ENCODE results near the gene NMNAT2. TPM values are rescaled to one million over a fixed set of nuclear protein-coding genes. Genes with fewer than 3 reads are reported as not detected.

Gene NMNAT2
- polyA plus RNA-seq, 2 donors: 0.06 to 0.12 TPM

- Histone ChIP-seq H3K36me3 (ENCODE audit: control insufficient read depth in 2 of 2, insufficient read depth in 2 of 2, low read length in 1 of 2) (no peaks in the 10 kb centered on the region), H3K4me3 (ENCODE audit: low read depth in 1 of 2, low read length in 2 of 2) (no peak overlapping the region), H3K4me1 (ENCODE audit: control insufficient read depth in 2 of 2, insufficient read depth in 2 of 2, low read length in 1 of 2) (peaks cover 0 to under 1% of the 10 kb centered on the region in 2 donors), H3K27me3 (ENCODE audit: control insufficient read depth in 1 of 2, insufficient read depth in 2 of 2, low read length in 2 of 2) (no peaks in the 10 kb centered on the region), H3K27ac (ENCODE audit: low read depth in 2 of 2, low read length in 1 of 2) (peak overlapping the region in 1 of 2 donors; percentile 8), H3K9me3 (ENCODE audit: control insufficient read depth in 2 of 2, insufficient read depth in 1 of 2, low read depth in 1 of 2, low read length in 1 of 2) (no peaks in the 10 kb centered on the region)
- WGBS, 2 donors: 60 to 80% methylated on average over 2 of the region's 2 CpGs
Observed at GRCh38 chr1:183230413-183230812, 187.8 kb downstream of the NMNAT2 start.

DNA sequence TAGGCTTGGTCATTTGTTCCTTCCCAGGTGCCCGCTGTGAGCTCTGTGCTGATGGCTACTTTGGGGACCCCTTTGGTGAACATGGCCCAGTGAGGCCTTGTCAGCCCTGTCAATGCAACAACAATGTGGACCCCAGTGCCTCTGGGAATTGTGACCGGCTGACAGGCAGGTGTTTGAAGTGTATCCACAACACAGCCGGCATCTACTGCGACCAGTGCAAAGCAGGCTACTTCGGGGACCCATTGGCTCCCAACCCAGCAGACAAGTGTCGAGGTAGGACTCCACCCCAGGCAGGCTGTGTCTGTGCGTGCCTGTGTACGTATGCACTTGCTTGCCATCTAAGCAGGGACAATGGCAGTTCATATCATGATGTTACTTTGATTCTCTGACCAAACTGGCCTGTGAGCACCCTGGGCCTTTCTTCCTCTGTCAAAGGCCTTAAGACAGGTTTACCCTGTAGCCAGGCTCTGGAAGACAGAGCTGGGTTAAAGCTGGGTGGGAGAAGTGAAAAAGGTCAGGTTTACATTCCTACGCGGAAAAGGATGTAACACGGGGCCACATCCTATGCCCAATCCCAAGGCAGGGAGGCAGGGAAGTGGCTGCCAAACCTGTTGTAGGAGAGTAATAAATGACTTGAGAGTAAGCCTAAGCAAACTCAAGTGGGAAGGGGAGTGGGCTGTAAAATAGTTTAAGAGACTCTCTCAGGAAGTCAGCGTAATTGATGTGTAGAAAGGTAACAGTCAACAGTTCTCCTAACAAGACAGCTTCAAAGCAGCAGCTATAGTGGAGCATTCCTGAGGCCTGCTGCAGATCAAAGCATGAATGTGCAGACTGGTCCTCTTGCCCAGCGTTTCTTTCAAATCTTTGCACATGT lies 189.6 kb downstream of the NMNAT2 start:
- no peaks in the 10 kb centered on the region for H3K36me3 ChIP-seq (ENCODE audit: control insufficient read depth in 2 of 2, insufficient read depth in 2 of 2, low read length in 1 of 2)
- H3K9me3 ChIP-seq (ENCODE audit: control insufficient read depth in 2 of 2, insufficient read depth in 1 of 2, low read depth in 1 of 2, low read length in 1 of 2): no peaks in the 10 kb centered on the region
- 86% methylated on average over 13 of the region's 13 CpGs for WGBS, 2 donors
- no peaks in the 10 kb centered on the region for H3K4me1 ChIP-seq (ENCODE audit: control insufficient read depth in 2 of 2, insufficient read depth in 2 of 2, low read length in 1 of 2)
- no peak overlapping the region for H3K4me3 ChIP-seq (ENCODE audit: low read depth in 1 of 2, low read length in 2 of 2)
- no peaks in the 10 kb centered on the region for H3K27me3 ChIP-seq (ENCODE audit: control insufficient read depth in 1 of 2, insufficient read depth in 2 of 2, low read length in 2 of 2)
- no peak overlapping the region for H3K27ac ChIP-seq (ENCODE audit: low read depth in 2 of 2, low read length in 1 of 2)

- H3K27me3 ChIP-seq (ENCODE audit: control insufficient read depth in 1 of 2, insufficient read depth in 2 of 2, low read length in 2 of 2): no peaks in the 10 kb centered on the region
- H3K36me3 ChIP-seq (ENCODE audit: control insufficient read depth in 2 of 2, insufficient read depth in 2 of 2, low read length in 1 of 2): no peaks in the 10 kb centered on the region
- no peaks in the 10 kb centered on the region for H3K9me3 ChIP-seq (ENCODE audit: control insufficient read depth in 2 of 2, insufficient read depth in 1 of 2, low read depth in 1 of 2, low read length in 1 of 2)
- no peaks in the 10 kb centered on the region for H3K4me1 ChIP-seq (ENCODE audit: control insufficient read depth in 2 of 2, insufficient read depth in 2 of 2, low read length in 1 of 2)
- no peak overlapping the region for H3K27ac ChIP-seq (ENCODE audit: low read depth in 2 of 2, low read length in 1 of 2)
- WGBS, 2 donors: 82 to 84% methylated on average over 16 of the region's 16 CpGs
- no peak overlapping the region for H3K4me3 ChIP-seq (ENCODE audit: low read depth in 1 of 2, low read length in 2 of 2)
Observed at GRCh38 chr1:183227422-183228346, 190.5 kb downstream of the NMNAT2 start.

- Histone ChIP-seq H3K27me3 (ENCODE audit: control insufficient read depth in 1 of 2, insufficient read depth in 2 of 2, low read length in 2 of 2) (no peaks in the 10 kb centered on the region), H3K9me3 (ENCODE audit: control insufficient read depth in 2 of 2, insufficient read depth in 1 of 2, low read depth in 1 of 2, low read length in 1 of 2) (no peaks in the 10 kb centered on the region), H3K4me1 (ENCODE audit: control insufficient read depth in 2 of 2, insufficient read depth in 2 of 2, low read length in 1 of 2) (no peaks in the 10 kb centered on the region), H3K36me3 (ENCODE audit: control insufficient read depth in 2 of 2, insufficient read depth in 2 of 2, low read length in 1 of 2) (no peaks in the 10 kb centered on the region), H3K27ac (ENCODE audit: low read depth in 2 of 2, low read length in 1 of 2) (no peak overlapping the region), H3K4me3 (ENCODE audit: low read depth in 1 of 2, low read length in 2 of 2) (no peak overlapping the region)
- 61 to 64% methylated on average over 4 of the region's 4 CpGs for WGBS, 2 donors
Observed at GRCh38 chr1:183226963-183227362, 191.2 kb downstream of the NMNAT2 start.

DNA sequence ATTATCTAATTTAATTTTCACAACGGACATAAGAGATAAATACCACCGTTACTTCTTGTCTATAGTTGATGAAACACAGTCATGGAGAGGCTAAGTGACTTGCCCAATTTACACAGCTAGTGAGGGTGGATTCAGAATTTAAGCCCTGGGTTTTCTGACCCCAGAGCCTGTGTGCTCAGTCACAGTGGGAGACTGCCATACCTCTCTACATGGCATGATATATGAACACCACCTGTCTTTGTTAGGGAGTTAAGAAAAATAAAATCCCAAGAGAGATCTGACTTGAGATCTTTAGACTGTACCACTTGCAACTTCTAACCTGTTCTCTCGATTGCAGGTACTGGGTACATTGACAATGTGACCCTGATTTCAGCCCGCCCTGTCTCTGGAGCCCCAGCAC lies 191.8 kb downstream of the NMNAT2 start:
- no peaks in the 10 kb centered on the region for H3K27me3 ChIP-seq (ENCODE audit: control insufficient read depth in 1 of 2, insufficient read depth in 2 of 2, low read length in 2 of 2)
- WGBS, 2 donors: 83 to 90% methylated on average over 4 of the region's 4 CpGs
- no peaks in the 10 kb centered on the region for H3K9me3 ChIP-seq (ENCODE audit: control insufficient read depth in 2 of 2, insufficient read depth in 1 of 2, low read depth in 1 of 2, low read length in 1 of 2)
- H3K4me3 ChIP-seq (ENCODE audit: low read depth in 1 of 2, low read length in 2 of 2): no peak overlapping the region
- no peaks in the 10 kb centered on the region for H3K36me3 ChIP-seq (ENCODE audit: control insufficient read depth in 2 of 2, insufficient read depth in 2 of 2, low read length in 1 of 2)
- H3K27ac ChIP-seq (ENCODE audit: low read depth in 2 of 2, low read length in 1 of 2): no peak overlapping the region
- no peaks in the 10 kb centered on the region for H3K4me1 ChIP-seq (ENCODE audit: control insufficient read depth in 2 of 2, insufficient read depth in 2 of 2, low read length in 1 of 2)

- H3K4me1 ChIP-seq (ENCODE audit: control insufficient read depth in 2 of 2, insufficient read depth in 2 of 2, low read length in 1 of 2): peaks cover 0 to 4% of the 10 kb centered on the region in 2 donors
- WGBS, 2 donors: 76 to 82% methylated on average over 3 of the region's 3 CpGs
- no peak overlapping the region for H3K27ac ChIP-seq (ENCODE audit: low read depth in 2 of 2, low read length in 1 of 2)
- no peak overlapping the region for H3K4me3 ChIP-seq (ENCODE audit: low read depth in 1 of 2, low read length in 2 of 2)
- no peaks in the 10 kb centered on the region for H3K36me3 ChIP-seq (ENCODE audit: control insufficient read depth in 2 of 2, insufficient read depth in 2 of 2, low read length in 1 of 2)
- no peaks in the 10 kb centered on the region for H3K9me3 ChIP-seq (ENCODE audit: control insufficient read depth in 2 of 2, insufficient read depth in 1 of 2, low read depth in 1 of 2, low read length in 1 of 2)
- no peaks in the 10 kb centered on the region for H3K27me3 ChIP-seq (ENCODE audit: control insufficient read depth in 1 of 2, insufficient read depth in 2 of 2, low read length in 2 of 2)
Observed at GRCh38 chr1:183223467-183223866, 194.7 kb downstream of the NMNAT2 start.

DNA sequence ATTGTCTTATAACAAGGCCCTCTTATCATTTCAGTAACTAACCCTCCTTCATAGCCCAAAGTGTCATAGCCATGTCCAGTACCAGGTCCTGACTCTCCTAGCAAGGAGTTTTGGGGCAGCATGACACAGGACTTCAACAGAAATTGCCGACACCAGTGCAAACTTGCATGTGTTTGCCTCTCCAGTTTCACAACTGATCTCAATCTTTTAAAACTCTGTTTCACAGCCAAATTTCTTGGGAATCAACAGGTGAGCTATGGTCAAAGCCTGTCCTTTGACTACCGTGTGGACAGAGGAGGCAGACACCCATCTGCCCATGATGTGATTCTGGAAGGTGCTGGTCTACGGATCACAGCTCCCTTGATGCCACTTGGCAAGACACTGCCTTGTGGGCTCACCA lies 195.3 kb downstream of the NMNAT2 start:
- no peaks in the 10 kb centered on the region for H3K36me3 ChIP-seq (ENCODE audit: control insufficient read depth in 2 of 2, insufficient read depth in 2 of 2, low read length in 1 of 2)
- 92 to 96% methylated on average over 3 of the region's 3 CpGs for WGBS, 2 donors
- H3K9me3 ChIP-seq (ENCODE audit: control insufficient read depth in 2 of 2, insufficient read depth in 1 of 2, low read depth in 1 of 2, low read length in 1 of 2): no peaks in the 10 kb centered on the region
- no peaks in the 10 kb centered on the region for H3K27me3 ChIP-seq (ENCODE audit: control insufficient read depth in 1 of 2, insufficient read depth in 2 of 2, low read length in 2 of 2)
- no peak overlapping the region for H3K27ac ChIP-seq (ENCODE audit: low read depth in 2 of 2, low read length in 1 of 2)
- H3K4me1 ChIP-seq (ENCODE audit: control insufficient read depth in 2 of 2, insufficient read depth in 2 of 2, low read length in 1 of 2): peaks cover 0 to 5% of the 10 kb centered on the region in 2 donors
- H3K4me3 ChIP-seq (ENCODE audit: low read depth in 1 of 2, low read length in 2 of 2): no peak overlapping the region

DNA sequence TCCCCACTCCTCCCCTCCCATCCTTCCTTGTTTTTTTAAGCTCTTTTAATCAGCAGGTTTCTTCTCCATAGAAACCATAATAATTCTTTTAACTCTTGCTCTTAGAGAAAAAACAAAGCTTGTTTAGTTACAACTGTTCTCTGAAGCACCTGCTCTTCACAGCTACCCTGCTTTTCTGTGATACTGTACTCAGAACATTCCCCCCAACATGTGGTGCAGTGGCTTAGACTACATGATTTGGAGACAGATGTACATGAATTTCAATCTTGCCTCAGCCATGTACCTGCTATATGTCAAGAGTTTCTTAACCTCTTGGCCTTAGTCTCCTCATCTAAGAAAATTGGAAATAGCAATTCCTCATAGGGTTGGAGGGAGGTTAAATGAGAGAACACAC lies 198.6 kb downstream of the NMNAT2 start:
- H3K4me3 ChIP-seq (ENCODE audit: low read depth in 1 of 2, low read length in 2 of 2): no peak overlapping the region
- H3K4me1 ChIP-seq (ENCODE audit: control insufficient read depth in 2 of 2, insufficient read depth in 2 of 2, low read length in 1 of 2): peaks cover 0 to 6% of the 10 kb centered on the region in 2 donors
- H3K27ac ChIP-seq (ENCODE audit: low read depth in 2 of 2, low read length in 1 of 2): no peak overlapping the region
- no peaks in the 10 kb centered on the region for H3K9me3 ChIP-seq (ENCODE audit: control insufficient read depth in 2 of 2, insufficient read depth in 1 of 2, low read depth in 1 of 2, low read length in 1 of 2)
- no peaks in the 10 kb centered on the region for H3K36me3 ChIP-seq (ENCODE audit: control insufficient read depth in 2 of 2, insufficient read depth in 2 of 2, low read length in 1 of 2)
- no peaks in the 10 kb centered on the region for H3K27me3 ChIP-seq (ENCODE audit: control insufficient read depth in 1 of 2, insufficient read depth in 2 of 2, low read length in 2 of 2)

- no peaks in the 10 kb centered on the region for H3K36me3 ChIP-seq (ENCODE audit: control insufficient read depth in 2 of 2, insufficient read depth in 2 of 2, low read length in 1 of 2)
- H3K27ac ChIP-seq (ENCODE audit: low read depth in 2 of 2, low read length in 1 of 2): peak overlapping the region; percentile 37 to 55
- 29 to 40% methylated on average over 5 of the region's 5 CpGs for WGBS, 2 donors
- H3K9me3 ChIP-seq (ENCODE audit: control insufficient read depth in 2 of 2, insufficient read depth in 1 of 2, low read depth in 1 of 2, low read length in 1 of 2): no peaks in the 10 kb centered on the region
- peaks cover 0 to 6% of the 10 kb centered on the region in 2 donors for H3K4me1 ChIP-seq (ENCODE audit: control insufficient read depth in 2 of 2, insufficient read depth in 2 of 2, low read length in 1 of 2)
- H3K4me3 ChIP-seq (ENCODE audit: low read depth in 1 of 2, low read length in 2 of 2): no peak overlapping the region
- H3K27me3 ChIP-seq (ENCODE audit: control insufficient read depth in 1 of 2, insufficient read depth in 2 of 2, low read length in 2 of 2): no peaks in the 10 kb centered on the region
Observed at GRCh38 chr1:183218971-183219615, 199.1 kb downstream of the NMNAT2 start.
